ENCODE results near the gene RALGAPA1. TPM values are rescaled to one million over a fixed set of nuclear protein-coding genes. Genes with fewer than 3 reads are reported as not detected.

Gene RALGAPA1
- total and polyA plus RNA-seq, 2 of the 13 experiments (the other 11 are each of a cell fraction or from before 2014, with no cell fraction given): 65.0 to 89.2 TPM

DNA sequence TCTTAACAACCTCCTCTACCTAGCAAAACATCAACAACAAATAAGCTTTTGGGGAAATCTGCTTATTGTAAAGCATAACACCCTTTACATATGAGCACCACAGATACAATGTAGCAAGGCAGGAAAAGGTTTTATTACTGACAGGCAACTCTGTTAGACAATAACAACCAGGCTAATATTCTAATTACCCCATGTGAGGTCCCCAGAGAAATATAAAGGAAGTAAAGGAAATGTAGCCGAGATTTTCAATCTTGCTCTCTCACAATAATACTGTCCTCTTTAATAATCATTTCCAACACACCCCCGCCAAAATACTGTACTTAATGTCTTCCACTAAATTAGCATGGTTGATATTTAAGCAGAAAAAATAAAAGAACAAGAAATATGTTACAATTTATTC, 289.1 kb downstream of the RALGAPA1 start (continued):
- TF ChIP-seq, protein P1, sequence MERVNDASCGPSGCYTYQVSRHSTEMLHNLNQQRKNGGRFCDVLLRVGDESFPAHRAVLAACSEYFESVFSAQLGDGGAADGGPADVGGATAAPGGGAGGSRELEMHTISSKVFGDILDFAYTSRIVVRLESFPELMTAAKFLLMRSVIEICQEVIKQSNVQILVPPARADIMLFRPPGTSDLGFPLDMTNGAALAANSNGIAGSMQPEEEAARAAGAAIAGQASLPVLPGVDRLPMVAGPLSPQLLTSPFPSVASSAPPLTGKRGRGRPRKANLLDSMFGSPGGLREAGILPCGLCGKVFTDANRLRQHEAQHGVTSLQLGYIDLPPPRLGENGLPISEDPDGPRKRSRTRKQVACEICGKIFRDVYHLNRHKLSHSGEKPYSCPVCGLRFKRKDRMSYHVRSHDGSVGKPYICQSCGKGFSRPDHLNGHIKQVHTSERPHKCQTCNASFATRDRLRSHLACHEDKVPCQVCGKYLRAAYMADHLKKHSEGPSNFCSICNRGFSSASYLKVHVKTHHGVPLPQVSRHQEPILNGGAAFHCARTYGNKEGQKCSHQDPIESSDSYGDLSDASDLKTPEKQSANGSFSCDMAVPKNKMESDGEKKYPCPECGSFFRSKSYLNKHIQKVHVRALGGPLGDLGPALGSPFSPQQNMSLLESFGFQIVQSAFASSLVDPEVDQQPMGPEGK (CRISPR knock-in tag; IDR thresholded peaks at IDR 0.05): no peak
- TF ChIP-seq ZNF326 (CRISPR knock-in tag; IDR thresholded peaks at IDR 0.05; ENCODE audit: borderline replicate concordance): no peak
- TF ChIP-seq, protein P2, sequence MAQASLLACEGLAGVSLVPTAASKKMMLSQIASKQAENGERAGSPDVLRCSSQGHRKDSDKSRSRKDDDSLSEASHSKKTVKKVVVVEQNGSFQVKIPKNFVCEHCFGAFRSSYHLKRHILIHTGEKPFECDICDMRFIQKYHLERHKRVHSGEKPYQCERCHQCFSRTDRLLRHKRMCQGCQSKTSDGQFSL (CRISPR knock-in tag; IDR thresholded peaks at IDR 0.05): no peak

DNA sequence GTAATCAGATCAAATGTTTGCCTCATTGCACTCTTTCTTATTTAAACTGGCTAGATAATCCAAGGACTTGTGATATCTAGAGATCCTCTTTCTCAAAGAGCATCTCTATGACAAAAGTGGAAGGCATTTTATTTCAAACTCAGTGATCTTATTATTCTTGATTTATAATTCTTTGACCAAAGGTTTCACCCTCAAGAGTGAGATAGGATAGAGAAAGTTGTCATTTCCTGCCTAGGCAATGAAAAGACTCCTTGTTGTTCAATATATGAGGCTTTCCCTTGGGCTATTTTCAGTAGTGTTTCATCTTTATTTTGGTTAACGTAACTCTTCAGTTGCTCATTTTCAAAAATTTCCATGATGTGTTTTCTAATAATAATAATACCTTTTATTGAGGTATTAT, 293.2 kb downstream of the RALGAPA1 start:
- Histone ChIP-seq H4K20me1 (ENCODE audit: insufficient read depth, low read length) (no peaks in the 10 kb centered on the region), H2AFZ (ENCODE audit: low read length) (no peak overlapping the region), H3K79me2 (ENCODE audit: insufficient read depth, low read length) (no peaks in the 10 kb centered on the region), H3K27ac (ENCODE audit: extremely low read length, insufficient read depth, low read length) (no peak overlapping the region), H3K9me3 (ENCODE audit: low read length) (no peaks in the 10 kb centered on the region), H3K4me3 (replicated peaks in 1 of 3; ENCODE audit: insufficient read depth in 1 of 3, low read depth in 2 of 3, low read length in 3 of 3) (no peak overlapping the region), H3K9ac (ENCODE audit: insufficient read depth, low read depth, low read length) (no peak overlapping the region), H3K36me3 (replicated peaks in 1 of 2; ENCODE audit: control insufficient read depth in 1 of 2, insufficient read depth in 2 of 2, low read length in 2 of 2) (no peaks in the 10 kb centered on the region), H3K4me2 (ENCODE audit: low read depth, low read length) (no peak overlapping the region), H3K27me3 (ENCODE audit: control insufficient read depth in 1 of 2, insufficient read depth in 2 of 2, low read length in 2 of 2) (no peaks in the 10 kb centered on the region), H3K4me1 (ENCODE audit: insufficient read depth, low read length) (no peaks in the 10 kb centered on the region)
- ChIA-PET CTCF (ENCODE audit: low intra/inter-chr PET ratio, low total read pairs) (no interaction called here), POLR2A (no interaction called here)
- BruUV-seq (replicated peaks): no TSS peak
- ATAC-seq (no peak), FAIRE-seq (no peak), DNase-seq (ENCODE audit: low spot score) (no peak)
- in situ Hi-C loops (cut with HindIII; ENCODE audit: extremely low pct_ligation_motif_present, low pct_unique_long_range_greater_than_20kb): no loop called here
- intact Hi-C loops (cut with micrococcal nuclease; ENCODE audit: unreplicated experiment): no loop called here
- 6% methylated on average over 1 of the region's 1 CpG for WGBS (ENCODE audit: low lambda C conversion rate)
- TF ChIP-seq, protein P3, sequence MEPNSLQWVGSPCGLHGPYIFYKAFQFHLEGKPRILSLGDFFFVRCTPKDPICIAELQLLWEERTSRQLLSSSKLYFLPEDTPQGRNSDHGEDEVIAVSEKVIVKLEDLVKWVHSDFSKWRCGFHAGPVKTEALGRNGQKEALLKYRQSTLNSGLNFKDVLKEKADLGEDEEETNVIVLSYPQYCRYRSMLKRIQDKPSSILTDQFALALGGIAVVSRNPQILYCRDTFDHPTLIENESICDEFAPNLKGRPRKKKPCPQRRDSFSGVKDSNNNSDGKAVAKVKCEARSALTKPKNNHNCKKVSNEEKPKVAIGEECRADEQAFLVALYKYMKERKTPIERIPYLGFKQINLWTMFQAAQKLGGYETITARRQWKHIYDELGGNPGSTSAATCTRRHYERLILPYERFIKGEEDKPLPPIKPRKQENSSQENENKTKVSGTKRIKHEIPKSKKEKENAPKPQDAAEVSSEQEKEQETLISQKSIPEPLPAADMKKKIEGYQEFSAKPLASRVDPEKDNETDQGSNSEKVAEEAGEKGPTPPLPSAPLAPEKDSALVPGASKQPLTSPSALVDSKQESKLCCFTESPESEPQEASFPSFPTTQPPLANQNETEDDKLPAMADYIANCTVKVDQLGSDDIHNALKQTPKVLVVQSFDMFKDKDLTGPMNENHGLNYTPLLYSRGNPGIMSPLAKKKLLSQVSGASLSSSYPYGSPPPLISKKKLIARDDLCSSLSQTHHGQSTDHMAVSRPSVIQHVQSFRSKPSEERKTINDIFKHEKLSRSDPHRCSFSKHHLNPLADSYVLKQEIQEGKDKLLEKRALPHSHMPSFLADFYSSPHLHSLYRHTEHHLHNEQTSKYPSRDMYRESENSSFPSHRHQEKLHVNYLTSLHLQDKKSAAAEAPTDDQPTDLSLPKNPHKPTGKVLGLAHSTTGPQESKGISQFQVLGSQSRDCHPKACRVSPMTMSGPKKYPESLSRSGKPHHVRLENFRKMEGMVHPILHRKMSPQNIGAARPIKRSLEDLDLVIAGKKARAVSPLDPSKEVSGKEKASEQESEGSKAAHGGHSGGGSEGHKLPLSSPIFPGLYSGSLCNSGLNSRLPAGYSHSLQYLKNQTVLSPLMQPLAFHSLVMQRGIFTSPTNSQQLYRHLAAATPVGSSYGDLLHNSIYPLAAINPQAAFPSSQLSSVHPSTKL (CRISPR knock-in tag; IDR thresholded peaks at IDR 0.05): no peak
- no peak for TF ChIP-seq ZNF788 (CRISPR knock-in tag; IDR thresholded peaks at IDR 0.05; ENCODE audit: borderline replicate concordance)
- TF ChIP-seq, protein P4, sequence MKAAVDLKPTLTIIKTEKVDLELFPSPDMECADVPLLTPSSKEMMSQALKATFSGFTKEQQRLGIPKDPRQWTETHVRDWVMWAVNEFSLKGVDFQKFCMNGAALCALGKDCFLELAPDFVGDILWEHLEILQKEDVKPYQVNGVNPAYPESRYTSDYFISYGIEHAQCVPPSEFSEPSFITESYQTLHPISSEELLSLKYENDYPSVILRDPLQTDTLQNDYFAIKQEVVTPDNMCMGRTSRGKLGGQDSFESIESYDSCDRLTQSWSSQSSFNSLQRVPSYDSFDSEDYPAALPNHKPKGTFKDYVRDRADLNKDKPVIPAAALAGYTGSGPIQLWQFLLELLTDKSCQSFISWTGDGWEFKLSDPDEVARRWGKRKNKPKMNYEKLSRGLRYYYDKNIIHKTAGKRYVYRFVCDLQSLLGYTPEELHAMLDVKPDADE (CRISPR knock-in tag; IDR thresholded peaks at IDR 0.05): no peak
- TF ChIP-seq, protein P5, sequence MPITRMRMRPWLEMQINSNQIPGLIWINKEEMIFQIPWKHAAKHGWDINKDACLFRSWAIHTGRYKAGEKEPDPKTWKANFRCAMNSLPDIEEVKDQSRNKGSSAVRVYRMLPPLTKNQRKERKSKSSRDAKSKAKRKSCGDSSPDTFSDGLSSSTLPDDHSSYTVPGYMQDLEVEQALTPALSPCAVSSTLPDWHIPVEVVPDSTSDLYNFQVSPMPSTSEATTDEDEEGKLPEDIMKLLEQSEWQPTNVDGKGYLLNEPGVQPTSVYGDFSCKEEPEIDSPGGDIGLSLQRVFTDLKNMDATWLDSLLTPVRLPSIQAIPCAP (CRISPR knock-in tag; IDR thresholded peaks at IDR 0.05; ENCODE audit: low read depth): no peak
- no peak for TF ChIP-seq ZNF558 (CRISPR knock-in tag; IDR thresholded peaks at IDR 0.05; ENCODE audit: borderline replicate concordance)
- no peak for TF ChIP-seq AGO1 (IDR thresholded peaks at IDR 0.05; ENCODE audit: low read depth, low read length, poor library complexity, severe bottlenecking)
- TF ChIP-seq DNMT1 (CRISPR knock-in tag; IDR thresholded peaks at IDR 0.05): no peak
- no peak for TF ChIP-seq KDM1A (CRISPR knock-in tag; IDR thresholded peaks at IDR 0.05)
- TF ChIP-seq, protein P6, sequence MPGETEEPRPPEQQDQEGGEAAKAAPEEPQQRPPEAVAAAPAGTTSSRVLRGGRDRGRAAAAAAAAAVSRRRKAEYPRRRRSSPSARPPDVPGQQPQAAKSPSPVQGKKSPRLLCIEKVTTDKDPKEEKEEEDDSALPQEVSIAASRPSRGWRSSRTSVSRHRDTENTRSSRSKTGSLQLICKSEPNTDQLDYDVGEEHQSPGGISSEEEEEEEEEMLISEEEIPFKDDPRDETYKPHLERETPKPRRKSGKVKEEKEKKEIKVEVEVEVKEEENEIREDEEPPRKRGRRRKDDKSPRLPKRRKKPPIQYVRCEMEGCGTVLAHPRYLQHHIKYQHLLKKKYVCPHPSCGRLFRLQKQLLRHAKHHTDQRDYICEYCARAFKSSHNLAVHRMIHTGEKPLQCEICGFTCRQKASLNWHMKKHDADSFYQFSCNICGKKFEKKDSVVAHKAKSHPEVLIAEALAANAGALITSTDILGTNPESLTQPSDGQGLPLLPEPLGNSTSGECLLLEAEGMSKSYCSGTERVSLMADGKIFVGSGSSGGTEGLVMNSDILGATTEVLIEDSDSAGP (CRISPR knock-in tag; IDR thresholded peaks at IDR 0.05; ENCODE audit: borderline replicate concordance): no peak
